NCI-H2107 (cell line): ENCODE measurements around the gene C20orf144.
"Not testable (repeated sequence)": the region's sequence is repeated elsewhere in the genome, so short reads cannot be mapped to it uniquely, and the experiment has no call there.

Experiments used
- DNase-seq: peaks from one replicate; lab custom pipeline; 2025; lab: John Stamatoyannopoulos, UW

The C20orf144 gene

GRCh38 chr20:33662172-33662571 lies at the start of gene C20orf144:
Gene C20orf144, plus strand, starts transcription at chr20:33662327. Its CDS starts 19 bp downstream, at chr20:33662346.
- DNase-seq = no peak

GRCh38 chr20:33621717-33622400 lies 40.3 kb upstream of the C20orf144 start:
- DNase-seq = no peak

DNA sequence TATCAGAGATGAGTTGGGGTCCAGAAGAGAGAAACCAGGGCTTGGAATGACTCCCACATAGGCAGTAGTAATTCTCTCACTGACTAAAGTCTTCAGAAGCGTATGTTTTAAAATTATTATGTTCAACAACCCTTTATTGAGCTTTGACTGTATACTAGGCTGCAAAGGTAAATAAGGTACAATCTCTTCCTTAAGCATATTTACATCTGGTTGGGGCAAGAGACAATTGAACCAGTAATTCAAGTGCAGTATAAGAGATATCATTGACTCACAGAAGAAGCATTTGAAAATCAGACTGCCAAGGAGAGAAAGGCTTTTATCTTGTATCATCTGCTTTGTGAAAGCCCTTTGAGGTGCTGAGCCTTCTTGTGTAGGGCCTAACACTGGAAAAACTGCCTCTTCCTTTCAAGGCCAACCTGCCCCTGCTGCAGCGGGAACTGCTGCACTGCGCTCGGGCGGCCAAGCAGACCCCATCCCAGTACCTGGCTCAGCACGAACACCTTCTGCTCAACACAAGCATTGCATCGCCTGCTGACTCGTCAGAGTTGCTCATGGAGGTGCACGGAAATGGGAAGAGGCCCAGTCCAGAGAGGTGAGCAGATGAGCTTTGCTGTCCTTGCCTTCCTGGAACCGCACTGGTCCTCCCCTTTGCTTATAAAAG lies 39.3 kb upstream of the C20orf144 start:
- DNase-seq = no peak

DNA sequence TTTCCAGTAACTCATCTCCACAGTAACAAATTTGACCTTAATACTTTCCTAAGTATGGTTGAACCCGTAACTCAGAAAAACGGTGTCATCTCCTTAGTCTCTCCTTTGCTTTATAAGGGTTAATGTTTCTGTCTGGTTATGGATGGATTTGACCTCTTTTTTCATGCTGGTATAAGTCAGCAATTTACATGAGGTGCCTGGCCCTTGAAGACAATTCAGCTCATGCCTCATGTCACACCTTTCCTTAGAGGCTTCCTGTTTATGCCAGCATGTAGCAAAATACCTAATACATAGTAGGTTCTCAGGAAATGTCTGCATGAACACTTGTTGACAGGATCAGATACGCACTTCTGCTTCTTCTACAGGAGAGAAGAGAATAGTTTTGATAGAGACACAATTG lies 37.7 kb upstream of the C20orf144 start:
- DNase-seq = no peak

DNA sequence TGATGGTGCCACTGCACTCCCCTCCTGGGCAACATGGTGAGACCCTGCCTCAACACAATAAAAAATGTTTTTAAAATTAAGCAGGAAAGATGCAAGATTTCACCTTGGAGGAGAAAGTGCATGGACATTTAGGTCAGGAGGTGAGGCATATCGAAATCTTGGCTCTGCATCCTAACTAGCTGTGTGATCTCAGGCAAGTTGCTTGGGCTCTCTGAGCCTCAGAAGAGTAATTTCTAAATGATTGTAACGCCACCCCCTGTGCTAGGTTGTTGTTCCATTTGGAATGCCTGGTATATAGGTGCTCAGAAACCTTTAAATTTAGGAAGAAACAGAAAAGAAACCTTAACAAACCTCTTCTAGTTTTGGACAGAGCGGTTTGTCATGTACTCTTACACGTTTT lies 35.9 kb upstream of the C20orf144 start:
- DNase-seq = no peak

- no peak for DNase-seq
These were observed 34.4 kb upstream of the C20orf144 start for GRCh38 chr20:33627577-33628216.

DNA sequence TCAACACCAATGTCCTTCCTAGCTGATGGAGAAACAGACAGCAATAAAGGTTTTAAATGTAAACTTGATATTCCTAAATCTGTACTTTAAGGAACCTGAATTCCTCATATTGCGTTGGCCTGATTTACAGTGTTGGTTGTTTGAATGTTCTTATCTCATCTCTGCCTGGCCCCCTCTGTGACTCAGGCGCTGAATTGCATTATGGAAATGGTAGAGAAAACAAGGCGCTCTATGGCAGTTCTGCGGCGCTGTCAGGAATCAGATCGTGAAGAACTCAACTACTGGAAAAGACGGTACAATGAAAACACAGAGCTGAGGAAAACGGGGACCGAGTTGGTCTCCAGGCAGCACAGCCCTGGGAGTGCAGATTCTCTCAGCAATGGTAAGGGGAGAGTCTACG lies 32.6 kb upstream of the C20orf144 start:
- DNase-seq = no peak

DNA sequence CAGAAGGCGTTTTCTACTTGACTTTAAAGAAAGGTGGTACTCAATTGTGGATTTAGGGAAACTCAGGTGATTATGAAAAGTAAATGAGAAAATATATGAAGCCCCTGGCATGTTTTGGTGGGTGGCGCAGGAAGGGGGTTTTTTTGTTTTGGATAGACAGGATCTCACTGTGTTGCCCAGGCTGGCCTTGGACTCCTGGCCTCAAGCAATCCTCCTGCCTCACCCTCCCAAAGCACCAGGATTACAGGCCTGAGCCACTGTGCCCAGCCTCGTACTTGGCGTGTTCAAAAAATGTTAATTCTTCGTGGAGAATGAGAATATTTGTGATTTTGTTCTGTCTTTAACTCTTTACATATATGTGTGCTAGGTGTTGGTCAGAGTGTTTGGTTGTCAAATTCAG lies 32.1 kb upstream of the C20orf144 start:
- no peak for DNase-seq

DNA sequence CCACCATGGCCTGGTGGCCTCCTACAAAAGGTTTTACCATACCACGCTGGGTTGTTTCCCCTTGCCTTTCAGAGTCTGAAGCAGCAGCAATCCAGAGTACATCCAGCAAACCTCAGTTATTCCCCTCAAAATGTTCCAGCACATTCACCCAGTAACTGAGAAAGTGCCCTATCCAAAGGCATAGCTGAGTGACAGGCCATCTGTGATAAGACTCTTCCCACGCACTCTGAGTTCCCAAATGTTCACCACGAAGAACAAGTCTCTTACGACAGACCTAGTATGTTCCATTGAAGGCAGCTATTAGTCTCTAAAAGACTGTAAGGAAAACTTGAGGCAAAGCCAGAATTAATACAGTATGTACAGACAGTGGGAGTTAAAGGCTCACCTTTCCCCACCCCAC lies 31.6 kb upstream of the C20orf144 start:
- DNase-seq = no peak

DNA sequence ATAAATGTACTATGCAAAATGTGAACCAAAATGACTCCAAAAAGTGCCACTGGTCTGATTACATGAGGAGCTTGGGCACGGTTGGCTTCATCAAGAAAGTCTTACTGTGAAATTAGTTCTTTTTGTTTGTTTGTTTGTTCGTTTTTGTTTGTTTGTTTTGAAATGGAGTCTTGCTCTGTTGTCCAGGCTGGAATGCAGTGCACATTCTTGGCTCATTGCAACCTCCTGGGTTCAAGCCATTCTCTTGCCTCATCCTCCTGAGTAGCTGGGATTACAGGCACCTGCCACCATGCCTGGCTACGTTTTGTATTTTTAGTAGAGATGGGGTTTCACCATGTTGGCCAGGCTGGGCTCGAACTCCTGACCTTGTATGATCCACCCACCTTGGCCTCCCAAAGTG lies 30.2 kb upstream of the C20orf144 start:
- not testable (repeated sequence) for DNase-seq

GRCh38 chr20:33635341-33635740 lies 26.8 kb upstream of the C20orf144 start:
- DNase-seq = no peak

GRCh38 chr20:33636776-33637175 lies 25.4 kb upstream of the C20orf144 start:
- no peak for DNase-seq

DNA sequence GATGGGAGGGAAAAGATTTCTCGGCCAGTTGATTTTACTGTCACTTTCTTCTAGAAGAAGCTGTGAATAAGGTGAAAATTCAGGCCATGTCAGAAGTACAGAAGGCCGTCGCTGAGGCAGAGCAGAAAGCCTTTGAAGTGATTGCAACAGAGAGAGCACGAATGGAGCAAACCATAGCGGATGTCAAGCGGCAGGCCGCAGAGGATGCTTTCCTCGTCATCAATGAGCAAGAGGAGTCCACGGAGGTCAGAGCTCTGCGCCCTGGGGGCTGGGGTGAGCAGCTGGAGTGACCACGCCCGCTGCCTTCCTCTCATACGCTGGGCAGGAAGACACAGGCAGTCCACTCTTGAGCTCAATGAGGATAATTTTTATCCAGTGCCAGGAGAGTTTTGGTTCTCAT lies 21.8 kb upstream of the C20orf144 start:
- DNase-seq = no peak

DNA sequence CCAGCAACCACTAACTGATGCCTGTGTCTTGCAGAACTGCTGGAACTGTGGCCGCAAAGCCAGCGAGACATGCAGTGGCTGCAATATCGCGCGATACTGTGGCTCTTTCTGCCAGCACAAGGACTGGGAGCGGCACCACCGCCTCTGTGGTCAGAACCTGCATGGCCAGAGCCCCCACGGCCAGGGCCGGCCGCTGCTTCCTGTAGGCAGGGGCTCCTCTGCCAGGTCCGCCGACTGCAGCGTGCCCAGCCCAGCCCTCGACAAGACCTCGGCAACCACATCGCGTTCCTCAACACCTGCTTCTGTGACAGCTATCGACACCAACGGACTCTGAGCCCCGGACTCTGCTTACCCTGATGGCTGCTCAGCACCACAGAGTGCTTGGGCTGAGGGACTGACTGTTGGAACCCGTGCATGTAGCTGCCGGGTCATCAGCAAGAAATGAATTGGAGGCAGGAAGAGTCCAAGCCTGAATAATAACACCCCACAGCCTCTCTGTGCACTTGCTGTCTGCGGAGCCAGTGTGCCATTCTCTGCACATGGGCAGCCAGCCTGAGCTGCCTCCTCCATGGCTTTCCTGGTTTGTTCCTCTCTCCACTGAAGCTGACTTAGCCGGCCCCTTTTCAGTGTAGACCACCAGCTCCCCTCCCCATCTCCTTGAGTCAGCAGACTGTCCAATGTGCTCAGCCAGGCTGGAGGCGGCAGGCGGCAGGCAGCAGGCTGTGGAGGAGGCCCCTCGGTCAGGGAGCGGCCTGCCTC lies 17.6 kb upstream of the C20orf144 start:
- no peak for DNase-seq

- no peak for DNase-seq
These were observed 17.1 kb upstream of the C20orf144 start for GRCh38 chr20:33645072-33645358.

DNA sequence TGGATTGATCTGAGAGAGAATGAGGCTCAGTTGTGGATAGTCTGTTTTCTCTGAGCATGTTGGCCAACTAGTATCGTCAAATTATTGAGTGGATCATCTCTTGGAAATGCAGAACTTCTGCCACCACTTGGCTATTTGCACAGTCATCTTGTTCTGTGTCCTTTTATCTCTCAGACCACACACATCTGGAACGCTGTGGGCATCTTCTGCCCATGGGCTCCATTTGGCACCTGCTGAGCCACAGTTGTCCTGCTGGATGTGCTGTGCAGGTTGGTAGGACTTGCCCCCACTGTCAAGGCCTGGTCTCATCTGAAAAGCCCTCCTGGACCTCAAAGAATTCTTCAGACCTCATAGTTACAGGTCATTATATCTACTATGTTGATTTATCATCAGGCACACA lies 16.7 kb upstream of the C20orf144 start:
- DNase-seq = no peak

DNA sequence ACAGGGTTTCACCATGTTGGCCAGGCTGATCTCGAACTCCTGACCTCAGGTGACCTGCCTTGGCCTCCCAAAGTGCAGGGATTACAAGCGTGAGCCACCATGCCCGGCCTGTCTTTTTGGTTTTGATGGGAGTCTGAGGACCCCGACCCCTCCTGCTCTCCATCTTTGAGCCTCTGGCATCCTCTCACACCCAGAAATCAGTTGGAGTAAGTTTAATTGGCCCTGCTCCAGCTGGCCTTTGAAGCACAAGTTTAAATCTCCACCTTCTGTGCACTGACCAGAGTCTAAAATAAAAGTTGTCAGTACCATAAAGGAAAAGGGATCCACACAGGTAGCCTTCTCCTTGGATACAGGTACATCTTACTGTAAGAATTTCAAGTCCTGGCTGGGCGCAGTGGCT lies 15.9 kb upstream of the C20orf144 start:
- DNase-seq = no peak

DNA sequence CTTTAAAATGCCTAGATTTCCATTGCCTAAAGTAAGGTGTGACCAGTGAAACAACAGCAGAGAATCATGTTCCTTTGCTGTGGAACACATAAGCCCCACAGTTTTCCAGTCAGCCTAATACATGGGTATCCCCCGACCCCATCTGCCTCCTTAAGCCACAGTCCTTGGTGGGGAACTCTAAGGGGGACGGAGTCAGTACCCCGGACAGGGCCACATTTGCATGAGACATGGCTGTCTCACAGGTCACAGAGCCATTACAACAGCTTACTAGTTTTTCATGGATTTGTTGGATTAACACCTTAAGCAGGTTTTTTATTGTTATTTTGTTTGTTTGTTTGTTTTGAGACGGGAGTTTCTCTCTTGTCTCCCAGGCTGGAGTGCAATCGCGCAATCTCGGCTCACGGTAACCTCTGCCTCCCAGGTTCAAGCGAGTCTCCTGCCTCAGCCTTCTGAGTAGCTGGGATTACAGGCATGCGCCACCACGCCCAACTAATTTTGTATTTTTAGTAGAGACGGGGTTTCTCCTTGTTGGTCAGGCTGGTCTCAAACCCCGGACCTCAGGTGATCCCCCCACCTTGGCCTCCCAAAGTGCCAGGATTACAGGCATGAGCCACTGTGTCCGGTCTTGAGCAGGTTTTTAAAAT lies 15.0 kb upstream of the C20orf144 start:
- DNase-seq = not testable (repeated sequence)

- no peak for DNase-seq
These were observed 14.3 kb upstream of the C20orf144 start for GRCh38 chr20:33647603-33648395.

GRCh38 chr20:33648396-33649004 lies 13.6 kb upstream of the C20orf144 start:
- DNase-seq = no peak

- no peak for DNase-seq
These were observed 12.9 kb upstream of the C20orf144 start for GRCh38 chr20:33649201-33649681.
